Astrocyte of the spinal cord (primary cell): ENCODE data around the gene SCN2A.
A peak's percentile ranks its signal among the peaks of the same experiment; 100 is the strongest.
"Not testable (repeated sequence)": the region's sequence is repeated elsewhere in the genome, so short reads cannot be mapped to it uniquely, and the experiment has no call there.

Source experiments
- DNase-seq: peaks from one replicate; pipeline ENCODE4 v3.0.0; 2011; ENCODE audit warnings: low read depth, low spot score
- H3K4me3 ChIP-seq: 2 replicates; pipeline ENCODE4 v1.5.1; 2011; ENCODE audit warnings: low read depth, mild to moderate bottlenecking, low read length, moderate library complexity
- in situ Hi-C: cut with HindIII; loops from 2 replicates; pipeline ENCODE4 v1.10.0; 2017; ENCODE audit warnings: low sequenced_read_pairs
- TF ChIP-seq, protein P1 (sequence below): IDR thresholded peaks from 2 replicates; pipeline ENCODE4 v1.5.1; 2012; ENCODE audit warnings: low read depth, mild to moderate bottlenecking, low read length, inconsistent platforms

SCN2A gene

DNA sequence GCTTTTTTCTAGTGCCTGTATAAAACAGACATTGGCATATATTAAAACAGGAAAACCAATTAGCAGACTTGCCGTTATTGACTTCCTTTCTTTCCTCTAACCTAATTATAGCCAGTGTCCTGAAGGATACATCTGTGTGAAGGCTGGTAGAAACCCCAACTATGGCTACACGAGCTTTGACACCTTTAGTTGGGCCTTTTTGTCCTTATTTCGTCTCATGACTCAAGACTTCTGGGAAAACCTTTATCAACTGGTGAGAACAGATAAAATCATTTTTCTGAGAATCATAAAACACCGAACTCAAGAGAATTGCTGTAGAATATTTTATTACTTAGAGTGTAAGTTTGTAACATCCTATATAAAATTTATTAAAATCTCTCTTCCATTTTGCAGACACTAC is 74.3 kb downstream of the SCN2A start:
- TF ChIP-seq, protein P1, sequence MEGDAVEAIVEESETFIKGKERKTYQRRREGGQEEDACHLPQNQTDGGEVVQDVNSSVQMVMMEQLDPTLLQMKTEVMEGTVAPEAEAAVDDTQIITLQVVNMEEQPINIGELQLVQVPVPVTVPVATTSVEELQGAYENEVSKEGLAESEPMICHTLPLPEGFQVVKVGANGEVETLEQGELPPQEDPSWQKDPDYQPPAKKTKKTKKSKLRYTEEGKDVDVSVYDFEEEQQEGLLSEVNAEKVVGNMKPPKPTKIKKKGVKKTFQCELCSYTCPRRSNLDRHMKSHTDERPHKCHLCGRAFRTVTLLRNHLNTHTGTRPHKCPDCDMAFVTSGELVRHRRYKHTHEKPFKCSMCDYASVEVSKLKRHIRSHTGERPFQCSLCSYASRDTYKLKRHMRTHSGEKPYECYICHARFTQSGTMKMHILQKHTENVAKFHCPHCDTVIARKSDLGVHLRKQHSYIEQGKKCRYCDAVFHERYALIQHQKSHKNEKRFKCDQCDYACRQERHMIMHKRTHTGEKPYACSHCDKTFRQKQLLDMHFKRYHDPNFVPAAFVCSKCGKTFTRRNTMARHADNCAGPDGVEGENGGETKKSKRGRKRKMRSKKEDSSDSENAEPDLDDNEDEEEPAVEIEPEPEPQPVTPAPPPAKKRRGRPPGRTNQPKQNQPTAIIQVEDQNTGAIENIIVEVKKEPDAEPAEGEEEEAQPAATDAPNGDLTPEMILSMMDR: no peak
- DNase-seq: no peak
- in situ Hi-C loops: no loop called here
- H3K4me3 ChIP-seq: no peak overlapping the region

DNA sequence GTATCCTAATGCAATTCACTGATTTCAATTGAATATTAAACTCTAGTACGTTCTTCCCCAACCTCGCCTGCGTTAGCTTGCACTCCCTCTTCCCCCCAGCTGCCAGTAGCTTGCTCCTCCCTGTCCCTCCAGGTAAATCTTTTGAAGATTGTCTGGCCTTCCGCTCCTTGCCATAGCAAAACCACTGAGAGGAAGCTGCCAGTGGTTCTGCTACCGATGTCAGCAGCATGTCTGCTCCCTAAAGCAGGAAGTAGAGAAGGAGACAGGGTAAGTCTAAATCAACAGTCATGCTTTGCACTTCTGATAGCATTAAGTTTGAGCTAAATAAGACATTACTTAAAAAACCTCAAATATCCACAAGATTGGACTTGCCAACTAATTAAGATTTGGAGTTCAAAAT is 89.1 kb downstream of the SCN2A start:
- TF ChIP-seq, protein P1: no peak
- no peak overlapping the region for H3K4me3 ChIP-seq
- in situ Hi-C loops: no loop called here
- DNase-seq: no peak

DNA sequence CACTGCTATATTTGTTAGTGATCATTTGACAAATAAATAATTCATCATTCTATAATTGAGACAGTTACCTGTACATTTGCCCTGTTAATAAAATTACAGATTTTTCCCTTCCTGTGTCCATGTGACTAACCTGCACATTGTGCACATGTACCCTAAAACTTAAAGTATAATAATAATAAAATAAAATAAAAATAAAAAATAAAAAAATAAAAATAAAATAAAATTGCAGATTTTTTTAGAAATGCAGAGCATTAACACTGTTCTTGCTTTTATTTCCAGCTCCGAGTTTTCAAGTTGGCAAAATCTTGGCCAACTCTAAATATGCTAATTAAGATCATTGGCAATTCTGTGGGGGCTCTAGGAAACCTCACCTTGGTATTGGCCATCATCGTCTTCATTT is 105.1 kb downstream of the SCN2A start:
- DNase-seq, H3K4me3 ChIP-seq, in situ Hi-C loops: not testable (repeated sequence)

DNA sequence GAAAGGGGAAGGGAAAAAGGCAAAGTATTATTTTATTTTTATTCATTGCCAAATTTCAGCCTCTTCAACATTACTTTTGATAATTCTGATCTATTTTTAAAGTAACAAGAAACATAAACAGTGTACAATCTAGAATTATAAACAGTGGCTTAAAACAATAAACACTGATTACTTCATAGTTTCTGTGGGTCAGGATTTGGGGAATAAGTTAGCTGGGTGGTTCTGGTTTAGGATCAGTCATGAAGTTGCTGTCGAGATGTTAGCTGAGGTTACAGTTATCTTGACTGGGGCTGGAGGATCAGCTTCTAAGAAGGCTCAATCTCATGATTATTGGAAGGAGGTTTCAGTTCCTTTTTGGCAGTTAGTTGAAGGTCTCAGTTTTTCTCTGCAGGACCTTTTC is 109.2 kb downstream of the SCN2A start:
- DNase-seq: no peak
- in situ Hi-C loops: no loop called here
- no peak overlapping the region for H3K4me3 ChIP-seq
- TF ChIP-seq, protein P1: no peak

DNA sequence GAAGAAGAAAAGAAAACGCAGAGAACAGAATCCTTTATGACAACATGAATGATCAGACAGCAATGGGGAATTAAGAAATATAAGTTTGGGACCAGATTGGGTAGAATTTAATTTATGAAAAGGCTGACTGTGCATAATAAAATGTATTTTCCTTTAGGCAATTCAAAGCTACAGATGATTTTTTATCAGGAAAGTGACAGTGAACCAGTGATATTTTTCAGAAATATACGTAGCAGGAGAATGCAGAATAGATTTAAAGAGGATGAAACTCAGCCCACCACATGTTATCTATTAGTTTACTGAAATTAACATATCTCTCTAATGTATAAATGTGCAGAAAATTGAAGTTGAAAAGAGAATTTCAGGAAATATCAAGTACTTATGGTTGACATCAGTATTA is 110.0 kb downstream of the SCN2A start:
- no peak for DNase-seq
- TF ChIP-seq, protein P1: no peak
- H3K4me3 ChIP-seq: no peak overlapping the region
- in situ Hi-C loops: no loop called here

DNA sequence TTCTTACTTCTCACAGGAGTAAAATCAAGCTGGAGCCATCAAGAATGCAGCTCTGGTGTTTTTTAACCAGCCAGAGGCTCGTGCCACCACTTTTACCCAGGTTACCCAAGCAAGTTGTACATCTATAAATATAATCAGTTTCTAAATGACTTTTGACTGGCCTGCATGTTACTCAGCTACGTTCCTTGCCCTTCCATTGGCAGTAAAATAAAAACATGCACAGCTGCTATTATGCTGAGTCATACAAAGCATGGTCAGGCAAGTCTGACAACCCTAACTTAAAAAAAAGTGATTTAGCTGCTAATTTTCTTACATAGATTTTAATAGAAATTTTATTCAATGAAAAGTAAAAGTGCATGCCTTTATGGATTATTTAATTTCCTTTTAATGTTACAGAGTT is 118.5 kb downstream of the SCN2A start:
- DNase-seq: peak; percentile 81
- TF ChIP-seq, protein P1: no peak
- in situ Hi-C loops: no loop called here
- H3K4me3 ChIP-seq: no peak overlapping the region

DNA sequence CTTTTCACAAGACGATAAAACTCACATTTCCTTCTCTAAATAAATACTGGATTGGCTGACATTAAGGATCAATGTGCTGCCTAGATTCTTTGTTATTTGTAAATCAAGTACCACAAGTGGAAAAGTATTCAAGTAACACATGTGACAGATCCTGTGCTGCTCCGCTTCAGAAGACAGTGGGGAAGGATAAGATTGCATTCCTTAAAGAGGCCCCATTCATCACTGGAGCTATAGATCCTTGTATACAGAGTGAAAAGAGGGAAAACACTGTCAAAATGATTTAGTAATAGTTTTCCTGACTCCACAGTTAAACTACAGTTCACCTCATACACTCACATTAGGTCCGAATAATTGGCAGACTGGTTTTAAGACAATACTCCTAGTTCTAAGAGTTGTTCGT is 122.3 kb downstream of the SCN2A start:
- in situ Hi-C loops: no loop called here
- TF ChIP-seq, protein P1: no peak
- no peak for DNase-seq
- no peak overlapping the region for H3K4me3 ChIP-seq
